ENCODE data around the gene TFF1. TPM values are rescaled to one million over a fixed set of nuclear protein-coding genes. Genes with fewer than 3 reads are reported as not detected.
A peak's percentile ranks its signal among the peaks of the same experiment; 100 is the strongest.

Gene TFF1
- total and polyA plus RNA-seq, 7 experiments from 2014 or later = not detected

GRCh38 chr21:42348762-42349161 lies 17.6 kb downstream of the TFF1 start:
- ChIA-PET CTCF (interaction anchor here (0.7 kb wide), 1 partner anchor 125 kb away, joined by 3 read pairs; no protein-coding TSS in a partner anchor), POLR2A (interaction anchor here (1.0 kb wide), 1 partner anchor 10 kb away, joined by 3 read pairs; no protein-coding TSS in a partner anchor)
- Histone ChIP-seq H3K4me3 (ENCODE audit: low read length) (no peak overlapping the region), H3K27me3 (ENCODE audit: control insufficient read depth in 2 of 2, insufficient read depth in 2 of 2, low read length in 2 of 2) (no peaks in the 10 kb centered on the region), H3K4me1 (ENCODE audit: control insufficient read depth in 2 of 2, insufficient read depth in 2 of 2, low read length in 2 of 2) (no peaks in the 10 kb centered on the region), H3K36me3 (ENCODE audit: control insufficient read depth in 2 of 3, insufficient read depth in 3 of 3, low read length in 3 of 3) (no peaks in the 10 kb centered on the region), H3K27ac (ENCODE audit: low read depth, low read length) (no peak overlapping the region), H3K9me3 (ENCODE audit: control insufficient read depth in 2 of 3, low read length in 3 of 3) (no peaks in the 10 kb centered on the region)
- peaks cover 0 to 7% (median 2%) of the 10 kb centered on the region in 11 donors for H3K9me3 Mint-ChIP-seq
- intact Hi-C loops (cut with micrococcal nuclease) = loop anchor here in 1 of 2 donors (10.0 kb wide), 1 partner anchor 86 kb away; no protein-coding TSS in a partner anchor
- H3K4me1 Mint-ChIP-seq = peaks cover 0 to 3% (median 0%) of the 10 kb centered on the region in 7 donors
- DNase-seq (no peak), ATAC-seq (no peak)
- peaks cover 0 to 3% (median 0%) of the 10 kb centered on the region in 5 donors for H3K36me3 Mint-ChIP-seq
- no peak overlapping the region for H3K27ac Mint-ChIP-seq
- H3K4me3 Mint-ChIP-seq = no peak overlapping the region
- no peaks in the 10 kb centered on the region for H3K27me3 Mint-ChIP-seq

DNA sequence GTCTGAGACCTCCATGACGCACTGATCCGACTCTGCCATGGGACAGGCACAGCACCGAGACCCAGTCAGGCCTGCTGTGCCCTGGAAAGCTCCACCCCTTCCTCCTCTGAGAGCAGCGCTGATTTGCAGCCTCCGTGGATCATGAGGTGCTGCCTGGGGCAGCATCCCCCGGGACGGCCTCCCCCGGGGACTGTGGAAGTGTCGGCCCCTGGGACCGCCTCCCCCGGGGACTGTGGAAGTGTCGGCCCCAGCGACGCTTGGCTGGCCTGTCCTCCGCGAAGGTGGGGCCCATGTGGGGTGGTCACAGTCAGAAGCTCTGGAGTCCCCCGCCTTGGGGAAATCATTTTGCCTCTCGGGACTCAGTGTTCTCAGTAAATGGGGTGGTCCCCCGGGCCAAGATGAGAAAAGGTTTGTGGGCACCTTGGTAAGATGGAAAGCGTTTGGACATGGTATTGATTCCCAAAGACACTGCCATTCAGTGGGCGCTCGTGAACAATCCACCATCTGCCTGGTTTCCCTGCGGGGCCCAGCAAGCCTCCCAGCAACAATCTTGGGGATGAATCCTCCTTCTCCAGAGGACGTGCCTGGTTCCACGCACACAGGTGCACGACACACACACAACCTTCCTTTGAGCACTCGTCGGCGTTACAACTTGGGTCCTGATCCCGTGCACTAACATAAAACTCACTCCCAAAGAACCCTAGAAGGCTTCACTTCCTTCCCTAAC lies 18.6 kb downstream of the TFF1 start:
- H3K9me3 Mint-ChIP-seq = peaks cover 0 to 2% (median 0%) of the 10 kb centered on the region in 11 donors
- Histone ChIP-seq H3K27ac (ENCODE audit: low read depth, low read length) (no peak overlapping the region), H3K27me3 (ENCODE audit: control insufficient read depth in 2 of 2, insufficient read depth in 2 of 2, low read length in 2 of 2) (no peaks in the 10 kb centered on the region), H3K4me3 (ENCODE audit: low read length) (no peak overlapping the region), H3K9me3 (ENCODE audit: control insufficient read depth in 2 of 3, low read length in 3 of 3) (no peaks in the 10 kb centered on the region), H3K4me1 (ENCODE audit: control insufficient read depth in 2 of 2, insufficient read depth in 2 of 2, low read length in 2 of 2) (no peaks in the 10 kb centered on the region), H3K36me3 (ENCODE audit: control insufficient read depth in 2 of 3, insufficient read depth in 3 of 3, low read length in 3 of 3) (no peaks in the 10 kb centered on the region)
- intact Hi-C loops (cut with micrococcal nuclease) = loop anchor here in 1 of 2 donors (10.0 kb wide), 1 partner anchor 87 kb away; no protein-coding TSS in a partner anchor
- POLR2A ChIA-PET = no interaction called here
- peaks cover 0 to 3% (median 0%) of the 10 kb centered on the region in 7 donors for H3K4me1 Mint-ChIP-seq
- ATAC-seq = no peak
- H3K27me3 Mint-ChIP-seq = no peaks in the 10 kb centered on the region
- no peak for DNase-seq
- H3K36me3 Mint-ChIP-seq = no peaks in the 10 kb centered on the region
- CTCF ChIA-PET = no interaction called here
- H3K4me3 Mint-ChIP-seq = no peak overlapping the region
- H3K27ac Mint-ChIP-seq = no peak overlapping the region

DNA sequence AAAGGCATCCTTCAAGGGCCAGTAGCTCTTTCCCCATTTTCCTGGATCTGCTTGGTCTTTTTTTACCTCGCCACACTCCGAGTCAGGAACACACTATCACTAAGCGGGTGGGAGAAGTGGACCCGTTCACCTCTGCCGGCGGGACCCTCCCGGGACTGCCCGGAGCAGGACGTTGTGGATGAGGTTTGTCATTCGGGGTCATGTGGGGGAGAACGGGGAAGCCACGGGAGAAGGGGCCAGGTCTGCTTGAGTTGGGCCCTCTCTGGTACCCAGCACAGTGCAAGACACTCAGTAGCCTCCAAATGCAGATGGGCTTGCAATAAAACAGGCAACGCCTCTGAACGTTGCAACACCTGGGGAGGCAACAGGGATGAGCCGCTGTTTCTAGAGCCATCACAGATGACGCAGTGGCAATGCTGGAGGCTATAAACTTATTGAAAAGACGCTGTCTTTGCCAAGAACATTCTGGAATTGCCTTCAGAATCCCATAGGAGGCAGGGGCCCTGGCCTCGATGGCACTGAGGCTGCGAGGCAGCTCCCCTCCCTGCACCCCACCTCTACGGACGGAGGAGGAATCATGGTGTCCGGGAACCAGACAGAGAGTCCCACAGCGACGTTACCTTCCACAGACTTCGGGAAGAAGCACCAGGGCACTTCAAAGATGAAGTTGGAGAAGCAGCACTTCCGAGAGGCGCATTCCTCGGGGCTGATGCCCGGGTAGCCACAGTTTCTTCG lies 19.3 kb downstream of the TFF1 start:
- Mint-ChIP-seq H3K36me3 (no peaks in the 10 kb centered on the region), H3K27ac (no peak overlapping the region), H3K4me1 (no peaks in the 10 kb centered on the region), H3K4me3 (no peak overlapping the region), H3K9me3 (peaks cover 0 to 2% (median 0%) of the 10 kb centered on the region in 11 donors), H3K27me3 (no peaks in the 10 kb centered on the region)
- H3K9me3 ChIP-seq (ENCODE audit: control insufficient read depth in 2 of 3, low read length in 3 of 3) = no peaks in the 10 kb centered on the region
- no peaks in the 10 kb centered on the region for H3K27me3 ChIP-seq (ENCODE audit: control insufficient read depth in 2 of 2, insufficient read depth in 2 of 2, low read length in 2 of 2)
- no peaks in the 10 kb centered on the region for H3K4me1 ChIP-seq (ENCODE audit: control insufficient read depth in 2 of 2, insufficient read depth in 2 of 2, low read length in 2 of 2)
- intact Hi-C loops (cut with micrococcal nuclease) = loop anchor here in 1 of 2 donors (10.0 kb wide), 1 partner anchor 88 kb away; no protein-coding TSS in a partner anchor
- no peak overlapping the region for H3K4me3 ChIP-seq (ENCODE audit: low read length)
- ATAC-seq = no peak
- ChIA-PET CTCF (no interaction called here), POLR2A (no interaction called here)
- H3K36me3 ChIP-seq (ENCODE audit: control insufficient read depth in 2 of 3, insufficient read depth in 3 of 3, low read length in 3 of 3) = no peaks in the 10 kb centered on the region
- no peak overlapping the region for H3K27ac ChIP-seq (ENCODE audit: low read depth, low read length)
- peak in 1 of 9 donors; percentile 13 for DNase-seq

DNA sequence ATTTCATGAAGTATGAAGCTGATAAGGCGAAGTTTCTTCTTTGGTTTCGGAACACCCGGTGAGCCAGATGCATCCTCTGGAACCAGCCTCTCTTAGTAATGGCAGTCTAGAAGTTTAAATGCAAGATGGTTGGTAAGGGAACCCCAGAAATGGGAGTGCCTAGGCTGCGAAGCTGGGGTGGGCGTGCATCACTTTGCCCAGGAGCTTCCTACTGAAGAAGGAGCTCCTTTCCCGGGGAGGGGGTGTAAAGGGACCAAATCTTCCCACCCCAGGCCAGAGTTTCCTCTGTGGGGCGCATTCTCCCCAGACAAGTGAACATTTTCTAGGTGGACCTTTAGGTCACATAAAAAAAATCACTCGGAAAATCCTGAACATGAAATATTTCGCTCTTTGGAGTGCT lies 19.9 kb downstream of the TFF1 start:
- DNase-seq = no peak
- Histone ChIP-seq H3K4me3 (ENCODE audit: low read length) (no peak overlapping the region), H3K27ac (ENCODE audit: low read depth, low read length) (no peak overlapping the region), H3K36me3 (ENCODE audit: control insufficient read depth in 2 of 3, insufficient read depth in 3 of 3, low read length in 3 of 3) (no peaks in the 10 kb centered on the region), H3K9me3 (ENCODE audit: control insufficient read depth in 2 of 3, low read length in 3 of 3) (no peaks in the 10 kb centered on the region), H3K27me3 (ENCODE audit: control insufficient read depth in 2 of 2, insufficient read depth in 2 of 2, low read length in 2 of 2) (no peaks in the 10 kb centered on the region), H3K4me1 (ENCODE audit: control insufficient read depth in 2 of 2, insufficient read depth in 2 of 2, low read length in 2 of 2) (no peaks in the 10 kb centered on the region)
- no peak overlapping the region for H3K4me3 Mint-ChIP-seq
- CTCF ChIA-PET = no interaction called here
- H3K27ac Mint-ChIP-seq = no peak overlapping the region
- peaks cover 0 to 2% (median 0%) of the 10 kb centered on the region in 11 donors for H3K9me3 Mint-ChIP-seq
- H3K27me3 Mint-ChIP-seq = no peaks in the 10 kb centered on the region
- POLR2A ChIA-PET = no interaction called here
- no peaks in the 10 kb centered on the region for H3K36me3 Mint-ChIP-seq
- no peaks in the 10 kb centered on the region for H3K4me1 Mint-ChIP-seq
- ATAC-seq = no peak
- intact Hi-C loops (cut with micrococcal nuclease) = loop anchor here in 1 of 2 donors (10.0 kb wide), 1 partner anchor 88 kb away; no protein-coding TSS in a partner anchor

DNA sequence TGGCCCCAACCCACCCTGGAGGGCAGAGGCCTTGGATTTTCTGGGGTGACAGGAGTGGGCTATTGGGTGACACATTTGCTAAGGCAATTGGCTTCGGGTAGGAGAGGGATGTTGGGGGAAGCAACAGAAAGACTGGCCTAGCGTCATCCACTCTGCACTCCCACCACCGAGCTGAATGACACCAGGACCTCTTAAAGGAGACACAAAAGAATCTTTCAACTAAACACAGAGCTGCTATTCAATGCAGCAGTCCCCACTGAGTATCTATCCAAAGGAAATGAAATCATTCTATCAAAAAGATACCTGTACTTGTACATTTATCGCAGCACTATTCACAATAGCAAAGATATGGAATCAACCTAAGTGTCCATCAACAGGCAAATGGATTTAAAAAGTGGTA lies 21.7 kb downstream of the TFF1 start:
- Mint-ChIP-seq H3K9me3 (no peaks in the 10 kb centered on the region), H3K36me3 (no peaks in the 10 kb centered on the region), H3K4me3 (no peak overlapping the region), H3K4me1 (no peaks in the 10 kb centered on the region), H3K27me3 (no peaks in the 10 kb centered on the region), H3K27ac (peak overlapping the region in 1 of 9 donors; percentile 25)
- no peak overlapping the region for H3K27ac ChIP-seq (ENCODE audit: low read depth, low read length)
- H3K27me3 ChIP-seq (ENCODE audit: control insufficient read depth in 2 of 2, insufficient read depth in 2 of 2, low read length in 2 of 2) = no peaks in the 10 kb centered on the region
- no peak overlapping the region for H3K4me3 ChIP-seq (ENCODE audit: low read length)
- ATAC-seq (no peak), DNase-seq (peak in 1 of 9 donors; percentile 16)
- H3K9me3 ChIP-seq (ENCODE audit: control insufficient read depth in 2 of 3, low read length in 3 of 3) = no peaks in the 10 kb centered on the region
- ChIA-PET CTCF (interaction anchor here (0.6 to 0.7 kb wide), 2 partner anchors 174 to 228 kb away, joined by 3 read pairs; no protein-coding TSS in a partner anchor), POLR2A (no interaction called here)
- H3K36me3 ChIP-seq (ENCODE audit: control insufficient read depth in 2 of 3, insufficient read depth in 3 of 3, low read length in 3 of 3) = no peaks in the 10 kb centered on the region
- intact Hi-C loops (cut with micrococcal nuclease) = loop anchor here in 1 of 2 donors (10.0 kb wide), 1 partner anchor 90 kb away; no protein-coding TSS in a partner anchor
- no peaks in the 10 kb centered on the region for H3K4me1 ChIP-seq (ENCODE audit: control insufficient read depth in 2 of 2, insufficient read depth in 2 of 2, low read length in 2 of 2)

GRCh38 chr21:42343963-42344510 lies 22.3 kb downstream of the TFF1 start:
- H3K36me3 Mint-ChIP-seq = no peaks in the 10 kb centered on the region
- Histone ChIP-seq H3K36me3 (ENCODE audit: control insufficient read depth in 2 of 3, insufficient read depth in 3 of 3, low read length in 3 of 3) (no peaks in the 10 kb centered on the region), H3K9me3 (ENCODE audit: control insufficient read depth in 2 of 3, low read length in 3 of 3) (no peaks in the 10 kb centered on the region), H3K27ac (ENCODE audit: low read depth, low read length) (no peak overlapping the region), H3K27me3 (ENCODE audit: control insufficient read depth in 2 of 2, insufficient read depth in 2 of 2, low read length in 2 of 2) (no peaks in the 10 kb centered on the region), H3K4me1 (ENCODE audit: control insufficient read depth in 2 of 2, insufficient read depth in 2 of 2, low read length in 2 of 2) (no peaks in the 10 kb centered on the region), H3K4me3 (ENCODE audit: low read length) (no peak overlapping the region)
- ATAC-seq = no peak
- ChIA-PET CTCF (interaction anchor here (0.7 kb wide), 1 partner anchor 174 kb away, joined by 3 read pairs; no protein-coding TSS in a partner anchor), POLR2A (no interaction called here)
- H3K4me3 Mint-ChIP-seq = no peak overlapping the region
- no peak overlapping the region for H3K27ac Mint-ChIP-seq
- intact Hi-C loops (cut with micrococcal nuclease) = loop anchor here in 1 of 2 donors (10.0 kb wide), 1 partner anchor 91 kb away; no protein-coding TSS in a partner anchor
- no peaks in the 10 kb centered on the region for H3K4me1 Mint-ChIP-seq
- no peaks in the 10 kb centered on the region for H3K27me3 Mint-ChIP-seq
- no peaks in the 10 kb centered on the region for H3K9me3 Mint-ChIP-seq
- peak in 1 of 9 donors; percentile 6 for DNase-seq
